ENCODE data around the gene ADPRH.

DNA sequence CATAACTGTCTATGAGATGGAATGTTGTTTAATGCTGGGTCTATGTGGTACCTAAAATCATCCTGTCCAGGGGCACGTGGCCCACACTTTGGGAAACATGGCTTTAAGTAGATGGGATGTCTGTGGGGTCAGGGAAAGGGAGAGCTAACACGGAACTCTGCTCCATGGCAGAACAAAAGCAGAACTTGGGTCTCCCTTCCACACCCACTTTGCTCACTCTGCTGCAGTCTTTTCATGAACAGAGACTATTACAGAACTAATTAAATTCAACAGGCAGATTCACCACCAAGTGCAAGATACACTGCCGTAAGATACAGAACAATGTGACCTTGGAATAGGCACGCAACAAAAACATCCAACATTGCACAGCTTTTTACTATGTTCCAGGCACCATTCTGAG, 52.9 kb downstream of the ADPRH start:
- TF ChIP-seq POLR2A (IDR thresholded peaks at IDR 0.05) = no peak
- TF ChIP-seq CTCF (IDR thresholded peaks at IDR 0.05) = no peak
